Ovary (tissue), 9 donors: ENCODE measurements around the gene SPOCK1. TPM values are rescaled to one million over a fixed set of nuclear protein-coding genes. Genes with fewer than 3 reads are reported as not detected.

Source experiments
- DNase-seq, 5 donors: peaks; one replicate each; pipeline ENCODE4 v3.0.0-alpha.2; 2019 to 2020
- H3K27ac ChIP-seq, 2 donors: fragments of 200-600 bp; one replicate each; pipeline versions ENCODE4 v1.5.1 to v1.8.0; 2019 to 2022
- H3K27me3 ChIP-seq: fragments of 200-600 bp; one replicate; pipeline ENCODE4 v1.8.0; 2022
- H3K36me3 ChIP-seq: fragments of 200-600 bp; sonication (generic); one replicate; pipeline ENCODE4 v1.5.1; 2019
- H3K4me1 ChIP-seq: one replicate; pipeline ENCODE4 v1.8.1; 2013; ENCODE audit warnings: mild to moderate bottlenecking, moderate library complexity; ENCODE audit not compliant: insufficient read depth
- H3K4me3 ChIP-seq: fragments of 200-600 bp; sonication (generic); one replicate; pipeline ENCODE4 v1.5.1; 2017
- H3K9me3 ChIP-seq, 2 donors: fragments of 200-600 bp in 1 of 2; sonication (generic) in 1 of 2; one replicate each; pipeline versions ENCODE4 v1.5.1 to v1.8.1; 2013 to 2019; ENCODE audit warnings: mild to moderate bottlenecking in 1 of 2, moderate library complexity in 1 of 2
- CTCF ChIP-seq, 3 donors: fragments of 450-650 bp in 2 of 3; fragments of 200-600 bp in 1 of 3; IDR thresholded peaks; one replicate each; pipeline versions ENCODE4 v1.5.1 to v1.8.0; 2016 to 2022; ENCODE audit warnings: antibody characterized with exemption in 3 of 3, mild to moderate bottlenecking in 1 of 3
- EP300 ChIP-seq: sonication (generic); formaldehyde crosslinking; IDR thresholded peaks from one replicate; pipeline ENCODE4 v1.6.1; 2017; ENCODE audit warnings: antibody characterized with exemption
- POLR2A ChIP-seq: fragments of 450-650 bp; IDR thresholded peaks from one replicate; pipeline ENCODE4 v1.6.1; 2017; ENCODE audit warnings: antibody characterized with exemption, mild to moderate bottlenecking, moderate library complexity
- WGBS, 3 donors: extraction: QIAGEN DNeasy Blood & Tissue Kit in 1 of 3; methylation state at CpG; one replicate each; pipeline versions ENCODE4 v1.1.5 to v1.1.7; 2013 to 2017; 5-methylcytosine and 5-hydroxymethylcytosine counted together
- intact Hi-C, 4 donors: fragments of 100-400 bp; cut with DNase I; formaldehyde crosslinking; loops; one replicate each; pipeline versions ENCODE4 v1.11.0 to v1.15.1; 2022 to 2023
- polyA plus RNA-seq, 2 donors: library from polyadenylated mRNA; stranded (reverse); fragments of 200-250 nt in 1 of 2; fragments of 350-450 nt in 1 of 2; fragmentation: Illumina TruSeq in 1 of 2; extraction: RNeasy Lipid Tissue Mini Kit (QIAGEN cat#74804) in 1 of 2; gene quantifications; one replicate each; pipeline ENCODE4 v1.2.3, GENCODE V29; 2013 to 2014
- total RNA-seq, 7 donors: library from RNA; depleted of rRNA in 2 of 7; stranded (reverse); fragments of >200 nt in 2 of 7; fragmentation: NEBNext Ultra II Directional in 3 of 7; extraction: Animal tissue kit (Norgen Biotek cat#: 25700) in 3 of 7; gene quantifications; one replicate each; pipeline versions ENCODE4 v1.1.0 to v1.2.4, GENCODE V29; 2016 to 2023
- donor health status: DM: no; HTN: no; CAD: no; lungs with moderate emphysema.
- donor health status: DM: no; HTN: no; CAD: no.
- donor health status: Bipolar disorder and iron deficiency.
- donor health status: DM: yes; HTN: yes; CAD: no.
- donor health status: DM: no; HTN: no; CAD: no.
- donor health status: DM: yes; HTN: yes; CAD: no.

Gene SPOCK1
- total and polyA plus RNA-seq, 9 donors, result 1.3 to 42.6 (median 10.8) TPM

DNA sequence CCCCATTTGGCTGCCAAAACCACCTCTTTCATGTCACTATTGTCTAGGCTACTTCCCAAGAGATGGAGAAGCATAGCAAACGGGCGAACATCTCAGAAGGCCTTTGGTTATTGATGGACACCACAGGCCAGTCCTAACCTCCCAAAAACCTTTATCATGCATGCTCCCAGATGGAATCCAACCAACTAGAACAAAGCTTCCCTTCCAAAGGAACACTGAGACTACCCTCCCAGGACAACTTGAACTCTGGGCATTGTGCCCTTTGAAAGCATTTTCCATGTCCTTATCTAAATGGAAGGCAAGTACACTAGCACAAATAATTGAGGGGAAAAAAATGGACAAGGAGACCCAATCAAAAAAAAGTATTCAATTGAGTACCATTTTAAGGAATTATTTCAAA is 65.6 kb downstream of the SPOCK1 start:
- H3K4me3 ChIP-seq, result no peak overlapping the region
- H3K9me3 ChIP-seq, result no peaks in the 10 kb centered on the region
- H3K27me3 ChIP-seq, result no peaks in the 10 kb centered on the region
- WGBS, 3 donors, result 88 to 97% (median 90%) methylated on average over 2 of the region's 2 CpGs
- no peak overlapping the region for H3K27ac ChIP-seq
- DNase-seq, result no peak
- TF ChIP-seq POLR2A (no peak), EP300 (no peak), CTCF (IDR thresholded peaks at IDR 0.05) (no peak)
- intact Hi-C loops, result no loop called here
- H3K4me1 ChIP-seq, result no peaks in the 10 kb centered on the region
- H3K36me3 ChIP-seq, result no peaks in the 10 kb centered on the region

- WGBS, 3 donors, result 44 to 45% (median 45%) methylated on average over 2 of the region's 2 CpGs
- Histone ChIP-seq H3K27me3 (no peaks in the 10 kb centered on the region), H3K4me1 (no peaks in the 10 kb centered on the region), H3K4me3 (no peak overlapping the region), H3K27ac (no peak overlapping the region), H3K9me3 (no peaks in the 10 kb centered on the region), H3K36me3 (no peaks in the 10 kb centered on the region)
- DNase-seq, result no peak
- TF ChIP-seq EP300 (no peak), CTCF (IDR thresholded peaks at IDR 0.05) (no peak), POLR2A (no peak)
- intact Hi-C loops, result no loop called here
These were observed 66.8 kb downstream of the SPOCK1 start for GRCh38 chr5:137432376-137432775.

- intact Hi-C loops, result no loop called here
These were observed 68.1 kb downstream of the SPOCK1 start for GRCh38 chr5:137431051-137431450.

DNA sequence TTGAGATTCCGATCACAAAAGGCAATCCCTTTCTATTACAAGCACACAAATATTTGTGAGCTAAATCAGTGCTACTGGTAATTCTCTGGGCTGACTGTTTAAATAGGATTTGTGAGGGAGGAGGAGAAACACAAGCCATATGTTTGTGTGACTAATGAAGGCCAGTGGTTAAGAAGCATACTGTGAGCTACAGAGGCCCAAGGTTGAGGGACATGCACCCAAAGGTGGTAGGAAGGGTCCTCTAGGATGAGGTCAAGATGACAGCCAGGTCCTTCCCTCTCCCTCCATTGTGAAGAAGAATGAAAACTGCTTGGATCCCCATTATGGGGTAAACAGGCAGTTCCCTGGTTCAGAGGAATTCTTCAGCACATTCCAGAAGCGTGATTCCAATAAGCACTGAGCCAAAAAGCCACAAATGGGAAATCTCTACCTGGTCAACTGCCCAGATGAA is 83.9 kb downstream of the SPOCK1 start:
- no peak for TF ChIP-seq CTCF (IDR thresholded peaks at IDR 0.05)
- TF ChIP-seq POLR2A, result no peak
- no peak for TF ChIP-seq EP300
- no peak overlapping the region for H3K4me3 ChIP-seq
- no peaks in the 10 kb centered on the region for H3K9me3 ChIP-seq
- no peaks in the 10 kb centered on the region for H3K36me3 ChIP-seq
- intact Hi-C loops, result no loop called here
- H3K27me3 ChIP-seq, result no peaks in the 10 kb centered on the region
- no peaks in the 10 kb centered on the region for H3K4me1 ChIP-seq
- DNase-seq, result no peak
- H3K27ac ChIP-seq, result no peak overlapping the region
- WGBS, 3 donors, result 62 to 64% (median 63%) methylated on average over 2 of the region's 2 CpGs

More at GRCh38 chr5:137431051-137431450, 68.1 kb downstream of the SPOCK1 start:
- 9 to 21% (median 11%) methylated on average over 2 of the region's 2 CpGs for WGBS, 3 donors
- H3K4me3 ChIP-seq, result no peak overlapping the region
- H3K27me3 ChIP-seq, result no peaks in the 10 kb centered on the region
- no peak overlapping the region for H3K27ac ChIP-seq
- DNase-seq, result no peak
- no peaks in the 10 kb centered on the region for H3K4me1 ChIP-seq
- H3K36me3 ChIP-seq, result no peaks in the 10 kb centered on the region
- no peaks in the 10 kb centered on the region for H3K9me3 ChIP-seq
- TF ChIP-seq EP300, result no peak

DNA sequence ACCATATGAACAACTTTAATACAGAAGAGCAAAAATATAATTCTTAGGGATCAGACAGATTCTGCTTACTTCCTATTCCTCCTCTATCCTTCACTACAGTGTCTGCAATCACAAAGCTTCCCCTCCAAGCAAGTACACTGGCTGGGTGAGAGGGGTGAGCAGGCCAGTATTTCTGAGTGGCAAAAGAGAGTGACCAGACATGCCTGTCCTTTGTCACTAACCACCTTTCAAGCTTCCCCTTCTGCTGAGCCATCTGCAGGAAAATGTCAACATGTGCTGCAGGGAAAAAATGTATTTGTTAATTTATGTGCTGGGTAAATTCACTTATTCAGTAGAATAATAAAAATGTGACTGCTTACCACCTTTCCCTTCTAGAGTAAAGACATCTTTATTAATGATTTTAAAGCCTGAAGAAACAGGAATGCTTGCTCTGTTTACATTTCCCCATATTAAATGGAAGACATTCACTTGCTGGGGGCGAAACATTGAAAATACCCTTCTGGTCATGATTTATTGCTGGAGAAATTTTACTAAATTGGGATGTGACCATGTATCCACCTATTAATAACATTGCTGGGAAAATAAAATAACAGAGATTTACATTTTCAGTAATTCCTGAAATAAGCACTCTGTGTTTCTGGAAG is 84.9 kb downstream of the SPOCK1 start:
- intact Hi-C loops, result no loop called here
- Histone ChIP-seq H3K4me1 (no peaks in the 10 kb centered on the region), H3K27me3 (no peaks in the 10 kb centered on the region), H3K36me3 (no peaks in the 10 kb centered on the region), H3K27ac (no peak overlapping the region), H3K4me3 (no peak overlapping the region), H3K9me3 (no peaks in the 10 kb centered on the region)
- no peak for TF ChIP-seq EP300
- 41 to 54% (median 49%) methylated on average over 1 of the region's 1 CpG for WGBS, 3 donors
- DNase-seq, result no peak
